HEK293 (cell line): ENCODE measurements around the gene PDGFA.

Experiments
- BCL11A ChIP-seq: fragments of 450-650 bp; formaldehyde crosslinking; IDR thresholded peaks from 2 replicates; pipeline ENCODE4 v1.5.1; 2016; ENCODE audit warnings: low read depth, missing biosample characterization, missing genetic modification characterization
- CTCF ChIP-seq: fragments of 450-650 bp; formaldehyde crosslinking; IDR thresholded peaks from 2 replicates; pipeline ENCODE4 v1.5.1; 2016; ENCODE audit warnings: missing biosample characterization, missing genetic modification characterization
- EGR2 ChIP-seq: fragments of 450-650 bp; formaldehyde crosslinking; IDR thresholded peaks from 2 replicates; pipeline ENCODE4 v1.5.1; 2016; ENCODE audit warnings: low read depth, missing biosample characterization, missing genetic modification characterization
- GFI1B ChIP-seq: fragments of 450-650 bp; formaldehyde crosslinking; IDR thresholded peaks from 2 replicates; pipeline ENCODE4 v1.5.1; 2016; ENCODE audit warnings: missing biosample characterization, missing genetic modification characterization
- PRDM6 ChIP-seq: fragments of 450-650 bp; formaldehyde crosslinking; IDR thresholded peaks from 2 replicates; pipeline ENCODE4 v1.5.1; 2017; ENCODE audit warnings: missing biosample characterization, missing genetic modification characterization
- ZBTB10 ChIP-seq: fragments of 450-650 bp; formaldehyde crosslinking; IDR thresholded peaks from 2 replicates; pipeline ENCODE4 v1.5.1; 2016; ENCODE audit warnings: missing biosample characterization, missing genetic modification characterization
- ZBTB20 ChIP-seq: fragments of 450-650 bp; formaldehyde crosslinking; IDR thresholded peaks from 2 replicates; pipeline ENCODE4 v1.5.1; 2016; ENCODE audit warnings: missing biosample characterization, missing genetic modification characterization
- ZBTB7A ChIP-seq: fragments of 450-650 bp; formaldehyde crosslinking; IDR thresholded peaks from 2 replicates; pipeline ENCODE4 v1.5.1; 2016; ENCODE audit warnings: low read depth, missing biosample characterization, missing genetic modification characterization
- ZNF132 ChIP-seq: fragments of 450-650 bp; formaldehyde crosslinking; IDR thresholded peaks from 2 replicates; pipeline ENCODE4 v1.5.1; 2017; ENCODE audit warnings: missing biosample characterization, missing genetic modification characterization, borderline replicate concordance
- ZNF146 ChIP-seq: fragments of 450-650 bp; formaldehyde crosslinking; IDR thresholded peaks from 2 replicates; pipeline ENCODE4 v1.5.1; 2016; ENCODE audit warnings: missing biosample characterization, missing genetic modification characterization
- ZNF248 ChIP-seq: fragments of 450-650 bp; formaldehyde crosslinking; IDR thresholded peaks from 2 replicates; pipeline ENCODE4 v1.5.1; 2017; ENCODE audit warnings: missing biosample characterization, missing genetic modification characterization
- ZNF394 ChIP-seq: fragments of 450-650 bp; formaldehyde crosslinking; IDR thresholded peaks from 2 replicates; pipeline ENCODE4 v1.5.1; 2016; ENCODE audit warnings: missing biosample characterization, missing genetic modification characterization, mild to moderate bottlenecking, moderate library complexity, borderline replicate concordance
- ZSCAN5A ChIP-seq: fragments of 450-650 bp; formaldehyde crosslinking; IDR thresholded peaks from 2 replicates; pipeline ENCODE4 v1.5.1; 2016; ENCODE audit warnings: missing biosample characterization, missing genetic modification characterization

GRCh38 chr7:469563-469961, 50.1 kb downstream of the PDGFA start:
- TF ChIP-seq ZSCAN5A (tag by site-specific recombination) (no peak), CTCF (tag by site-specific recombination) (no peak), ZNF248 (tag by site-specific recombination) (no peak), ZNF132 (tag by site-specific recombination) (no peak), GFI1B (tag by site-specific recombination) (no peak), ZBTB7A (tag by site-specific recombination) (no peak), ZNF146 (tag by site-specific recombination) (no peak), EGR2 (tag by site-specific recombination) (no peak), ZBTB10 (tag by site-specific recombination) (no peak), BCL11A (tag by site-specific recombination) (no peak), ZNF394 (tag by site-specific recombination) (no peak), ZBTB20 (tag by site-specific recombination) (no peak), PRDM6 (tag by site-specific recombination) (no peak)
